Left hindlimb (tissue), 1 donor: ENCODE data around the gene RUNX2.

Source experiments
- DNase-seq: peaks from one replicate; pipeline ENCODE4 v3.0.0-alpha.2; 2018

RUNX2 gene

GRCh38 chr6:45566882-45567281, 238.8 kb downstream of the RUNX2 start:
- DNase-seq, result no peak

DNA sequence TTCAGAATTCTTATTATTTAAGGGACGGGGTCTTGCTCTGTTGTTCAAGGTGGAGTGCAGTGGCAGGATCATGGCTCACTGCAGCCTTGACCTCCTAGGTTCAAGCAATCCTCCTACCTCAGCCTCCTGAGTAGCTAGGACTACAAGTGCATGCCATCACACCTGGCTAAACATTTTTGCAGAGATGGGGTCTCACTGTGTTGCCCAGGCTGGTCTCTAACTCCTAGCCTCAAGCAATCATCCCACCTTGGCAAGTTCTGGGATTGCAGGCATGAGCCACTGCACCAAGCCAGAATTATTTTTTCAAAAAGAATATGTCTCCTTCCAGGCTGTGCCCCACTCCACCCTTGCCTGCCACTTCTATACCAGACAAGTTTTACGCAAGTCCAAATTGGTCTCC, 239.7 kb downstream of the RUNX2 start:
- no peak for DNase-seq

DNA sequence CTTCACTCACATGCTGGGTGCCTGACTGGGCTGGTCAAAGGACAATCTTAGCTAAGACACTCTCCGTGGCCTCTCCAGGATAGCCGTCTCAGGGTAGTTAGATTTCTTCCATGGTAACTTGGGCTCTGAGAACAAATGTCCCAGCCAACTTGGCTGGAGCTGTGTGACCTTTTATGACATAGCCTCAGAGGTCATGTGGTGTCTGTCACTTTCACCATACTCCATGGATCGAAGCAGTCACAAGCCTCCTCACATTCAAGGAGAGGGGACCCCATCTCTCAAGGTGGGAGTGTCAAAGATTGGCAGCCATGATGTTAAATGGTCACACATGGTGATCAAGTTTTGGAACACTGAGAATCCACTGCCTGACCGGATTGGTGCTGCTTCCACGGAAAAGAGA, 240.5 kb downstream of the RUNX2 start:
- no peak for DNase-seq

GRCh38 chr6:45569210-45569945, 241.2 kb downstream of the RUNX2 start:
- no peak for DNase-seq

DNA sequence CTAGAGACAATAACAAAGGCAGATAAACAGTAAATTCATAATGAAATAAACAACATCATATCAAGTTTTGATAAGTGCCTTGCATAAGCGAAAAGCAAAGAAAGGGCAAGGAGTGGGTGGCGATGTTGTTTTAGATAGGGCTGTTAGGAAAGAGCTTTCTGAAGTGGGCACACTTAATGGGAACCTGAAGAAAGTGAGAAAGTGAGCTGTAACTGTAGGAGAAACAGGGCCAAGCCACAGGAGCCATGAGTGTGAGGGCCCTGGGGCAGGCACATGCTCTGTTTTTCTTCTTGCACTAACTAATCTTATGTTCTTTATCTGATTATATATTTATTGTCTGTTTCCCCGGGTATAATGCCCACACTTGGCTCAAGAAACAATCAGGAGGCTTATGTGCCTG, 243.0 kb downstream of the RUNX2 start:
- no peak for DNase-seq

GRCh38 chr6:45572833-45573232, 244.7 kb downstream of the RUNX2 start:
- DNase-seq, result no peak

DNA sequence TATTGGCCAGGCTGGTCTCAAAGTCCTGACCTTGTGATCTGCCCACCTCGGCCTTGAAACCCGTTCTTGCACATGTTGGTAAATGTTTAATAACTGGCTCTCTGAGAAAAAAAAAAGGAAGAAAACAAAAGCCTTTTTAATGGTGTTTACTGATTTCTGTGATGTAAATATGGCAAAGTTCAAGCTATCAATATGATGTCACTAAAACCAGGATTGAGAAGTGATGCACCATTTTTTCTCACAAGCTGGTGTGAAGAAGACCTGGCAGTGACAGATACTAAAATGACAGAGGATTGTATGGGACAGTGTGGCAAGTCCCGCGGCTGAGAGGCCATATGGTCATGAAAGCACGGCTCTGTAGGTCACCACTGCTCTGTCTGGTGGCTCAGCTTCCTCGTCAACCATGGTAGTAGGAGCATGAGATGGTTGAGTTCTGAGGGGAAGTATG, 245.9 kb downstream of the RUNX2 start:
- DNase-seq, result no peak

- no peak for DNase-seq
Measured at GRCh38 chr6:45574885-45575284, 246.8 kb downstream of the RUNX2 start.

- DNase-seq, result no peak
Measured at GRCh38 chr6:45576648-45577624, 248.8 kb downstream of the RUNX2 start.

DNA sequence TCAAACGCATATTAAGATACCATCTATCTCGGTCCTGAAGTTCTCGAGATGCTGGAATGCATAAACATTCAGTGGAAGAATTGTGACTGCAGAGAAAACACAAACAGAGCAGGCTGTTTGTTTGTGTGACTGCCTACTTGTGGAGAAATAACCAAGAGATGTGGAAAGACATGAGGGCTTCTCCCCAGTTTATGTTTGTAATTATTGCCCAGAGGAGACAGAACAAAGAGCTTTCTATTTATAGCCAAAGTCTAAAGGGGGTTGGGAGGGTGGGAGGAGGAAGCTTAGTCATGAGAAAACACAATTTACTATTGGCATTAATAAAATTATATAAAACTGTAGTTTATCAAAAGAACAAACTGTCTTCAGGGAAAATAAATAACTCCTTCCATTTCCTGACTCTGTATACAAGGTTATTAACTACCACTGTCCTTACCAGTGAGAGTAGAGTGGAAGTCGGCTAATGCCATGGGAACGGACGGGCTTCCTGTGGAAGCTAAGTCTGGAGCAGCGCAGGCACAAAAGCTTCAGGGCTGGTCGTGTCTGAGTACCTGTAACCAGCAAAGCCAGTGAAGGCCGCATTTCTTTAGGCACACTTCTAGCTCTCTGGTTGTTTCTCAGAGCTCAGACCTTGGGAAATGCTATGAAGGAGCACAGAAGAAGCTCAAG, 249.8 kb downstream of the RUNX2 start:
- DNase-seq, result no peak

- DNase-seq, result no peak
Measured at GRCh38 chr6:45584127-45584526, 256.0 kb downstream of the RUNX2 start.

DNA sequence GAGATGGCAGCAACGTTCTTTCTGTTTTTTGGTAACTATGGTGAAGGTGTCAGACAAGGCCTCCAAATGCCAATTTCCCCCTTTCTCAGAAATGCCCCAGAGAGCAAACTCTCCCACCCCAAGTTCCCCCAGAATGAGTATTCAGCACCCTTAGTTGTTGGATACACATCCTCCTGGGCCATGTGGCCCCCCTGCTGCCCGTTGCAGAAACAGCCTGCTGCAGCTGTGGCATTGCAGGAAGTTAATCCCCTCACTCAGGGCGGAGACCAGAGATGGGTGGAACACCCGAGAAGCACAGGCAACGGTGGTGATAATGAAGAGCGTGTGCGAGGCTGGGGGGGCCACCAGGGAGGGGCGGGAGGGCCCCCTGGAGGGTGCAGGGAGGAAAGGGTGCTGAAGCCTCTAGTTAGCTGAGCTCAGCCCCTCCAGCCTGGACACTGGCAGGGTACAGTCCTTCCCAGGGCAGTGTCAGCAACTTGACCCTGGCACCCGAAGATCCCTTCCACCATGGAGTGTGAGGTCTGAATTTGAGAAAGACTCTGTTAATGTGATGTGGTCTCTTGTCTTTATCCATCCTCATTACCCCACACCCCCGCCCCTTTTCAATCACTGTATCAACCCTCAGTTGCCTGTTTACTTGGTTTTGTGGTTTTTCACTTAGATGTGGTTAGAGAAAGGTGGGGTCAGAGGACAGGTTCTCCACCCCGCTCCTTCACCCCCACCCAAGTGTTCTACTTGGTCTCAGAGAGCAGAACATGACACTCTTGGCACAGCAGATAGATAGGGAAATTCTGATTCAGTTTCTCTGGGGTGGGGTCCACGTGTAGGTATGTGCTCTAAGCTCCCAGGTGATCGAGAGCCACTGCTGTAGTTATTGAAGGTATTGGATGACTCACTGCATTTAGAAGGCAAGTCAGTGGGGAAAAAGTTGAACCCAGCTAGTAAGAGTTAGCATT, 258.4 kb downstream of the RUNX2 start:
- DNase-seq, result no peak

DNA sequence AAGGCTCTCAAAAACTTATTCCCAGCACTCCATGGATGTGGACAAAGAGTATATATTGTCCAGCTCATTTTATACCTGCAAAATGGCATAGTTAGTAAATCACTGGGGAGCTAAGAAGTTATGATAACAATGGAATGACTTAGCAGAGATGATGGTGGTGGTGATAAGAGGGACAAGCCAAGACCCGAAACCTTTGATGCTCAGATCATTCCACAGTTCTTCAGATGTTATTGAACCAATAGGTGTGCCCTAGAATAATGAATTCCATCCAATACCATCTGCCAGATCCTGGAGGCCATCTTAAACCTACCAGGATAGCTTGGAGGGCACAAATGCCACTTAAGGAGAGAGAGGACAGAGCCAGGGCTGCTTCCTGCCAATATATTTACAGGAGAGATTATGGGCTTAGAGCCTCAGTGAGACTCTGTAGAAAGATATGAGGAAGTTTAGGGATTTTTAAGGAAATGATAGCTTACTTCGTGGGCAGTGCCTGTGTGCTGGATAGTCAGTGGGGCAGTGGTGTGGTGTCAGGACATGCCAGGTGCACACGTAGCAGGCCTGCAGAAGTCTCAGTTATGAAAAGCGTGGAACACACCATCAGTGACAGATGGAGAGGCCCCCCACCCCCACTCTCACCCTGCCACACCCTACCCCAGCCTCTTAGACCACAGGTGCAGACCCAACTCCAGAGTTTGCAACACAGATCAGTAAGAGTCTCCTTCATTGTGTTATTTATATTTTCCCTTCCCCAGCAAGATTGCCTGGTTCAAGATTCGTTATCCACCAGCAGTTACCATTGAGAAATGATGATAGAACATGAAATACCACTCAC, 259.3 kb downstream of the RUNX2 start:
- DNase-seq, result no peak

GRCh38 chr6:45589367-45589766, 261.2 kb downstream of the RUNX2 start:
- no peak for DNase-seq

DNA sequence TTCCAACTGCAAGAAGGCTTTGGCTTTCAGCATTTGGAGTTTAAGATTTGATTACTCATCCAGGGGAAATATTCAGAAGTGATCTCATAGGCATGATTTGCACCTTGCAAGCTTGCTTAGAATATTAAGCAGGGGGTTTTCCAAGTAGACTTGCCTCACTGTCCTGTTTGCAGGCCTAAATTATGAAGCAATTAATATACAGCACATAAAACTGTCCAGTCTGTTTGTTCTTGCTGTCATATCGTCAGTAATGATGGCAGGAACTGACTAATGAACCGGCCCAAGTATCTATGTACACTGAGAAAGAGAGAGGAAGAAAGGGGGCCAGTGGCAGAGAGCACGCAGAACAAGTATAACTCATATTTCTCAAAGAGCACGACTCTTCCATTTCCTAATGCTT, 262.1 kb downstream of the RUNX2 start:
- DNase-seq, result no peak

- peak; percentile 84 for DNase-seq
Measured at GRCh38 chr6:45590696-45591184, 262.6 kb downstream of the RUNX2 start.

DNA sequence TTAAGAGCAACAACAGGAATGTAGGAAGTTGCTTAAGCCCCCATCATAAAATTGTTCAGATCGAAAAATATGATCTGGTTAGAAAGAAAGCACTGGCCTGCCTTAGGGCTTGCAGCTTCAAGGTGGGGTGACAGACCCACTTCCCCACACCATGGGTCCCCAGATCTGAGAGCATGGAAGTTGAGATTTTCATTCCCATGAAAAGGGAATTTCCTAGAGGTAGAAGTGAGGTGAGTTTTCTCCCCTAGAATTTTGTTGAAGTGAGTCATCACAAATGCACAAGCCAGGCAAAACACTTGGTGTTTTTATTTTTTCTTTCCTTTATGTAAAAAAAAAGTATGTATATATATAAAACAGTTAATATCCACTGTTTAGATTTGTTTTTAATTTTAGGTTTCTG, 263.2 kb downstream of the RUNX2 start:
- DNase-seq, result no peak

- DNase-seq, result no peak
Measured at GRCh38 chr6:45591890-45592289, 263.8 kb downstream of the RUNX2 start.

DNA sequence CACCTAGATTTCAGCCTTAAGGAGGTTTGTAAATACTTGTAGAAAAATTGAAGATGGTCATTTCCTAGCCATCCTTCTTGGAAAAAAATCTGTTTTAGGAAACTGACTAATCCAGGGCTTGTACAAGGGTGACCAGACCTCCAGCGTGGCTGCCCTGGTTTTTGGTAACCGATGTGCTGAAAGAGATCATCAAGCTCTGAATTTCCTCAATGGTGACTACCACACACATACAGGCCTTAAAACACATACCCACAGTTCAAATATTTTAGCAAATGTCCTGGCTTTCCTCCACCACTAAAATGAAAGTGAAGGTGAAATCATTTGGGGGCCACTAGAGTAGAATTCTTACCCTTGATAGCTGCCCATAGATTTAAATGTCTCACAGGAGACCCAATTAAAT, 264.9 kb downstream of the RUNX2 start:
- no peak for DNase-seq

DNA sequence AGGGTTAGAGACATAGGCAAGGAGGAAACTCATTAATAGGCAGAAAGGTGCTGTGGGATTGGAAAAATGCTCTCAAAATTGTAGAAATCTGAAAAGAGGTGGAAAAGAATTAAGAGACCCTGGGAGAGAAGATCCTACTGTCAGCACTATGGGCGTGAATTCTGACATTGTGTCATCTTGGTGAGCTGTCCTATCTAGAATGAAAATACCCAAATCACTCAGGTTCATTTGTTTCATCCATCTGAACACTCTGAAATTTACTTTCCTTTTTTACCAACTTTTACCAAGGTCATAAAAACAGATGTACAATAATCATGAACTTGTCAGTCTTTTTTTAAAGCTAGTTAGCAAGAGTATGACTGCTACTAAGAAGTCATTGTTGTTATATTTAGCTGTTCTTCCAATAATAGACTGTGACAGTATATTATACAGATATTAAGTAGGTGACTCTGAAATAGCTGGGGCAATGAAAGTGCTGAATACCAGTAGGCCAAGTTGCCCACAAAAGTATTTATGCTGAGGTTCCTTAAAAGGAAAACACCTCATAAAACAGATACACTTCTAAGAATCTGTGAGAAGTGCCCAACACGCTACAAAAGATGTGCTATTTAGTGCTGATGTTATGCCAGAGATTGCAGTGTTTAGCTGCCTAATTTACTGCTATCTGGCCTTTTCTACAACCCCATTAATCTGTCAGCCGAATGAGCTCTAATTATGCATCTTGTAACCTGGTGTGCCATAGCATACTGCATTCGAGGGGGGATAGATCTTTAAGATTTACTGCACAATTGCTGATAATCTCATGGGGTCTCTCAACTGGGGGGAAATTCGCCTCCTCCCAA, 267.1 kb downstream of the RUNX2 start:
- DNase-seq, result no peak
